Endodermal cell (in vitro differentiated cells): ENCODE measurements around the gene UQCR10. TPM values are rescaled to one million over a fixed set of nuclear protein-coding genes. Genes with fewer than 3 reads are reported as not detected.

Experiments used
- DNase-seq: peaks from one replicate; pipeline ENCODE4 v3.0.0-alpha.2; 2017
- H3K27ac ChIP-seq: 2 replicates; pipeline ENCODE4 v1.5.1; 2013; ENCODE audit warnings: mild to moderate bottlenecking, low read depth, low read length, moderate library complexity
- H3K27me3 ChIP-seq: 2 replicates; pipeline ENCODE4 v1.6.1; 2013; ENCODE audit warnings: mild to moderate bottlenecking, low read length, moderate library complexity; ENCODE audit not compliant: insufficient read depth, control insufficient read depth, poor library complexity, severe bottlenecking
- H3K36me3 ChIP-seq: 2 replicates; pipeline ENCODE4 v1.7.0; 2013; ENCODE audit warnings: mild to moderate bottlenecking, low read length, moderate library complexity; ENCODE audit not compliant: control insufficient read depth, insufficient read depth
- H3K4me1 ChIP-seq: one replicate; pipeline ENCODE4 v1.7.0; 2013; ENCODE audit warnings: low read length; ENCODE audit not compliant: control insufficient read depth, insufficient read depth
- H3K4me3 ChIP-seq: 2 replicates; pipeline ENCODE4 v1.5.1; 2013; ENCODE audit warnings: mild to moderate bottlenecking, low read length, moderate library complexity
- H3K9ac ChIP-seq: 2 replicates; pipeline ENCODE4 v1.6.1; 2013; ENCODE audit warnings: mild to moderate bottlenecking, low read length, moderate library complexity; ENCODE audit not compliant: poor library complexity, severe bottlenecking; ENCODE audit errors: extremely low read depth
- H3K9me3 ChIP-seq: 2 replicates; pipeline ENCODE4 v1.6.1; 2013; ENCODE audit warnings: mild to moderate bottlenecking, low read length, moderate library complexity; ENCODE audit not compliant: control insufficient read depth
- H3K27ac Mint-ChIP-seq: 2 replicates; pipeline ENCODE4 v1.8.0; 2020; ENCODE audit warnings: mixed read lengths
- H3K27me3 Mint-ChIP-seq: 2 replicates; pipeline ENCODE4 v1.8.0; 2021; ENCODE audit warnings: mild to moderate bottlenecking, mixed read lengths; ENCODE audit not compliant: insufficient read depth
- H3K36me3 Mint-ChIP-seq: 2 replicates; pipeline ENCODE4 v1.8.0; 2020; ENCODE audit warnings: low read depth, mixed read lengths
- H3K4me1 Mint-ChIP-seq: 2 replicates; pipeline ENCODE4 v1.8.0; 2020; ENCODE audit warnings: mixed read lengths
- H3K4me3 Mint-ChIP-seq: 2 replicates; pipeline ENCODE4 v1.8.0; 2020; ENCODE audit warnings: mild to moderate bottlenecking, moderate library complexity, mixed read lengths
- H3K9me3 Mint-ChIP-seq: 2 replicates; pipeline ENCODE4 v1.8.0; 2020; ENCODE audit warnings: mild to moderate bottlenecking, mixed read lengths
- CTCF ChIP-seq: fragments of 200-600 bp; sonication (generic); conservative IDR thresholded peaks from 2 replicates; pipeline ENCODE4 v1.5.0; 2021; ENCODE audit warnings: antibody characterized with exemption, mild to moderate bottlenecking
- WGBS, 2 experiments: methylation state at CpG; one replicate each; pipeline versions ENCODE4 v1.1.5 to v1.1.7; 2013; ENCODE audit warnings: missing lambda C conversion rate in 2 of 2, mixed read lengths in 1 of 2; ENCODE audit not compliant: insufficient coverage in 1 of 2, insufficient read length in 1 of 2; 5-methylcytosine and 5-hydroxymethylcytosine counted together
- total RNA-seq, 2 donors: library from RNA; stranded (reverse); fragmentation: NEBNext Ultra II Directional in 1 of 2; extraction: Animal tissue kit (Norgen Biotek cat#: 25700) in 1 of 2; gene quantifications; 2 replicates in 1 of 2; 3 replicates in 1 of 2; pipeline ENCODE4 v1.2.1, GENCODE V29; 2021

Gene UQCR10
- total RNA-seq, 2 donors from 2014 or later, result 111 to 120 TPM

GRCh38 chr22:29813126-29813525 lies 46.0 kb downstream of the UQCR10 start:
- H3K36me3 ChIP-seq, result peaks cover 76% of the 10 kb centered on the region
- H3K9me3 ChIP-seq, result no peaks in the 10 kb centered on the region
- Mint-ChIP-seq H3K27ac (peak overlapping the region; percentile 21), H3K27me3 (no peaks in the 10 kb centered on the region), H3K4me1 (no peaks in the 10 kb centered on the region), H3K36me3 (peaks cover 56% of the 10 kb centered on the region), H3K9me3 (no peaks in the 10 kb centered on the region), H3K4me3 (no peak overlapping the region)
- H3K9ac ChIP-seq, result no peak overlapping the region
- WGBS, 2 experiments, result 92 to 95% methylated on average over 6 to 8 of the region's 8 CpGs
- H3K27me3 ChIP-seq, result no peaks in the 10 kb centered on the region
- H3K4me1 ChIP-seq, result no peaks in the 10 kb centered on the region
- DNase-seq, result no peak
- TF ChIP-seq CTCF, result no peak
- H3K4me3 ChIP-seq, result no peak overlapping the region
- no peak overlapping the region for H3K27ac ChIP-seq

- no peaks in the 10 kb centered on the region for H3K9me3 ChIP-seq
- H3K36me3 ChIP-seq, result peaks cover 72% of the 10 kb centered on the region
- no peak overlapping the region for H3K27ac ChIP-seq
- H3K4me3 Mint-ChIP-seq, result no peak overlapping the region
- WGBS, 2 experiments, result 79 to 83% methylated on average over 3 of the region's 3 CpGs
- no peak overlapping the region for H3K9ac ChIP-seq
- H3K27me3 ChIP-seq, result no peaks in the 10 kb centered on the region
- H3K9me3 Mint-ChIP-seq, result no peaks in the 10 kb centered on the region
- peaks cover 53% of the 10 kb centered on the region for H3K36me3 Mint-ChIP-seq
- peak; percentile 56 for DNase-seq
- no peak overlapping the region for H3K4me3 ChIP-seq
- peak; percentile 61 for TF ChIP-seq CTCF
- H3K27me3 Mint-ChIP-seq, result no peaks in the 10 kb centered on the region
- peak overlapping the region; percentile 21 for H3K27ac Mint-ChIP-seq
- H3K4me1 Mint-ChIP-seq, result no peaks in the 10 kb centered on the region
- H3K4me1 ChIP-seq, result no peaks in the 10 kb centered on the region
Measured at GRCh38 chr22:29813563-29813962, 46.4 kb downstream of the UQCR10 start.

DNA sequence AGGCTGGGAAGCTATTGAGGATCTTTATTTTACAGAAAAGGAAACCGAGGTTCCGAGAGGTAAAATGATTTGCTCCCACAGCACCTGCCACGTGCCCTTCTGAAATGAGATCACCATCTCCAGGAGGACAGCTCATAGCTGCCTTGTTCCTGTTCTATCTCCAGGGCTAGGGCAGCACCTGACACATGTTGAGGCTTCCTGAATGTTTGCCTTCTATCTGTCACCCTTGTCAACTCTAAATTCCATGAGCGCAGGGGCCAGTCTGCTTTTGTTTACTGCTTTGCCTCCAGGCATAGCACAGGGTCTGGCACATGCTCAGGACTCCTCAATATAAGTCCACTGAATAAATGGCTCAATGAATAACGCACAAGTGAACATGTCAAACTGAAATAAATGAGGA lies 46.8 kb downstream of the UQCR10 start:
- Mint-ChIP-seq H3K36me3 (peaks cover 57% of the 10 kb centered on the region), H3K4me1 (no peaks in the 10 kb centered on the region), H3K27me3 (no peaks in the 10 kb centered on the region), H3K9me3 (no peaks in the 10 kb centered on the region), H3K4me3 (no peak overlapping the region), H3K27ac (no peak overlapping the region)
- 92 to 100% methylated on average over 5 of the region's 5 CpGs for WGBS, 2 experiments
- no peak for DNase-seq
- H3K27me3 ChIP-seq, result no peaks in the 10 kb centered on the region
- no peak overlapping the region for H3K9ac ChIP-seq
- H3K36me3 ChIP-seq, result peaks cover 74% of the 10 kb centered on the region
- no peaks in the 10 kb centered on the region for H3K9me3 ChIP-seq
- no peak for TF ChIP-seq CTCF
- H3K4me3 ChIP-seq, result no peak overlapping the region
- H3K27ac ChIP-seq, result no peak overlapping the region
- H3K4me1 ChIP-seq, result no peaks in the 10 kb centered on the region
